Measurements from ENCODE around the gene NCOA7. TPM values are rescaled to one million over a fixed set of nuclear protein-coding genes. Genes with fewer than 3 reads are reported as not detected.
A peak's percentile ranks its signal among the peaks of the same experiment; 100 is the strongest.

NCOA7 gene
- total RNA-seq, 1 experiment from 2014 or later = 51.0 TPM

GRCh38 chr6:125784365-125784764 lies 6.4 kb upstream of the NCOA7 start:
- Histone ChIP-seq H3K4me1 (replicated peaks; ENCODE audit: insufficient read depth) (peaks cover 43% of the 10 kb centered on the region), H3K4me3 (no peak overlapping the region), H3K79me2 (ENCODE audit: low read depth) (peaks cover 20% of the 10 kb centered on the region), H3K27me3 (ENCODE audit: insufficient read depth, low read depth) (no peaks in the 10 kb centered on the region), H4K20me1 (ENCODE audit: insufficient read depth) (no peaks in the 10 kb centered on the region), H3F3A (ENCODE audit: insufficient read depth, low read depth) (peaks cover 16% of the 10 kb centered on the region), H3K9me2 (ENCODE audit: insufficient read depth) (no peaks in the 10 kb centered on the region), H3K27ac (no peak overlapping the region), H3K9me3 (ENCODE audit: insufficient read depth, low read depth) (no peaks in the 10 kb centered on the region), H3K4me2 (peak overlapping the region; percentile 89; the same call in 1 of the 2 replicates), H3K36me3 (ENCODE audit: low read depth) (0 out of 2 replicates have a peak, but pooled peaks cover 7% of the 10 kb centered on the region), H2AFZ (no peak overlapping the region)
- DNase-seq = no peak
- BruUV-seq (replicated peaks) = no TSS peak
- ChIA-PET CTCF (interaction anchor here (0.7 to 1.4 kb wide), 2 partner anchors 190 to 1905 kb away, joined by 3 to 4 read pairs; no protein-coding TSS in a partner anchor), POLR2A (ENCODE audit: unreplicated experiment) (no interaction called here)
- intact Hi-C loops (cut with micrococcal nuclease; ENCODE audit: unreplicated experiment) = loop anchor here (10.0 kb wide), 1 partner anchor 1480 kb away; the partner anchor contains the start of gene RNF146
- TF ChIP-seq EZH2 (IDR thresholded peaks at IDR 0.05; ENCODE audit: low read depth) = no peak
- TF ChIP-seq CTCF (conservative IDR thresholded peaks at IDR 0.05) = no peak

GRCh38 chr6:125787791-125788190 lies 3.0 kb upstream of the NCOA7 start:
- H3K4me1 ChIP-seq (replicated peaks; ENCODE audit: insufficient read depth) = peaks cover 44% of the 10 kb centered on the region
- H3K9me2 ChIP-seq (ENCODE audit: insufficient read depth) = no peaks in the 10 kb centered on the region
- no peaks in the 10 kb centered on the region for H3K9me3 ChIP-seq (ENCODE audit: insufficient read depth, low read depth)
- no TSS peak for BruUV-seq (replicated peaks)
- H3K27ac ChIP-seq = no peak overlapping the region
- no peak overlapping the region for H3K4me3 ChIP-seq
- no peaks in the 10 kb centered on the region for H4K20me1 ChIP-seq (ENCODE audit: insufficient read depth)
- TF ChIP-seq CTCF (conservative IDR thresholded peaks at IDR 0.05) (no peak; the same call in 1 of the 2 replicates), EZH2 (IDR thresholded peaks at IDR 0.05; ENCODE audit: low read depth) (no peak)
- intact Hi-C loops (cut with micrococcal nuclease; ENCODE audit: unreplicated experiment) = loop anchor here (10.0 kb wide), 1 partner anchor 1477 kb away; the partner anchor contains the start of gene RNF146
- H2AFZ ChIP-seq = no peak overlapping the region
- H3K27me3 ChIP-seq (ENCODE audit: insufficient read depth, low read depth) = no peaks in the 10 kb centered on the region
- H3K36me3 ChIP-seq (ENCODE audit: low read depth) = 0 out of 2 replicates have a peak, but pooled peaks cover 7% of the 10 kb centered on the region
- ChIA-PET POLR2A (ENCODE audit: unreplicated experiment) (interaction anchor here (0.5 kb wide), 1 partner anchor 8 kb away, joined by 27 read pairs; no protein-coding TSS in a partner anchor), CTCF (no interaction called here)
- peaks cover 32% of the 10 kb centered on the region for H3K79me2 ChIP-seq (ENCODE audit: low read depth)
- H3K4me2 ChIP-seq = no peak overlapping the region
- H3F3A ChIP-seq (ENCODE audit: insufficient read depth, low read depth) = peaks cover 19% of the 10 kb centered on the region
- DNase-seq = no peak

- Histone ChIP-seq H3K79me2 (ENCODE audit: low read depth) (peaks cover 33% of the 10 kb centered on the region), H3K27me3 (ENCODE audit: insufficient read depth, low read depth) (no peaks in the 10 kb centered on the region), H3K4me3 (no peak overlapping the region), H3K36me3 (ENCODE audit: low read depth) (0 out of 2 replicates have a peak, but pooled peaks cover 7% of the 10 kb centered on the region), H3K9me3 (ENCODE audit: insufficient read depth, low read depth) (no peaks in the 10 kb centered on the region), H3K4me2 (peak overlapping the region; percentile 91), H3K27ac (peak overlapping the region; percentile 48), H4K20me1 (ENCODE audit: insufficient read depth) (no peaks in the 10 kb centered on the region), H2AFZ (no peak overlapping the region), H3K4me1 (replicated peaks; ENCODE audit: insufficient read depth) (peaks cover 44% of the 10 kb centered on the region), H3K9me2 (ENCODE audit: insufficient read depth) (no peaks in the 10 kb centered on the region), H3F3A (ENCODE audit: insufficient read depth, low read depth) (peaks cover 28% of the 10 kb centered on the region)
- BruUV-seq (replicated peaks) = no TSS peak
- CTCF ChIA-PET = interaction anchor here (2.4 kb wide), 1 partner anchor 167 kb away, joined by 14 read pairs; the partner anchor contains the start of gene HINT3
- intact Hi-C loops (cut with micrococcal nuclease; ENCODE audit: unreplicated experiment) = loop anchor here (10.0 kb wide), 1 partner anchor 1476 kb away; the partner anchor contains the start of gene RNF146
- TF ChIP-seq CTCF (conservative IDR thresholded peaks at IDR 0.05) (no peak), EZH2 (IDR thresholded peaks at IDR 0.05; ENCODE audit: low read depth) (no peak)
- DNase-seq = no peak
- POLR2A ChIA-PET (ENCODE audit: unreplicated experiment) = interaction anchor here (0.6 to 1.3 kb wide), 2 partner anchors 168 to 197 kb away, joined by 3 to 6 read pairs; partner anchors contain the start of gene TRMT11
These were observed 1.6 kb upstream of the NCOA7 start for GRCh38 chr6:125789167-125789566.

Measured in PC-9 (cell line).